HEK293 (cell line): ENCODE measurements around the gene UNK.

Experiments
- CTCF ChIA-PET: fragments of 350-600 bp; formaldehyde crosslinking; extraction: SDS; loops from one replicate; lab custom pipeline; 2021; ENCODE audit warnings: antibody characterized with exemption; lab: Yijun Ruan, JAX
- POLR2A ChIA-PET: fragments of 300-600 bp; formaldehyde crosslinking; extraction: SDS; loops from one replicate; lab custom pipeline; 2020; ENCODE audit warnings: antibody characterized with exemption, inconsistent platforms; lab: Yijun Ruan, JAX
- H3K27ac ChIP-seq: fragments of 200-500 bp; sonication (Bioruptor generic); 2 replicates; pipeline ENCODE4 v1.5.1; 2014; ENCODE audit warnings: low read depth, low read length, control low read depth, inconsistent platforms; ENCODE audit errors: extremely low read depth
- H3K36me3 ChIP-seq, 2 experiments: fragments of 200-500 bp in 1 of 2; sonication (Bioruptor generic) in 1 of 2; 1 replicate in 1 of 2; 2 replicates in 1 of 2; pipeline ENCODE4 v1.5.1; 2014 to 2017; ENCODE audit warnings: inconsistent platforms in 2 of 2, low read length in 2 of 2; ENCODE audit not compliant: control insufficient read depth in 2 of 2, insufficient read depth in 1 of 2
- H3K4me1 ChIP-seq: fragments of 200-500 bp; sonication (Bioruptor generic); 2 replicates; pipeline ENCODE4 v1.5.1; 2014; ENCODE audit warnings: mild to moderate bottlenecking, low read length, inconsistent platforms; ENCODE audit not compliant: control insufficient read depth, insufficient read depth
- H3K4me3 ChIP-seq: 2 replicates; pipeline ENCODE4 v1.5.1; 2011; ENCODE audit warnings: low read depth, mild to moderate bottlenecking, control low read depth, low read length, moderate library complexity
- H3K9me3 ChIP-seq: fragments of 200-500 bp; sonication (Bioruptor generic); 2 replicates; pipeline ENCODE4 v1.5.1; 2014; ENCODE audit warnings: low read depth, low read length, inconsistent platforms; ENCODE audit not compliant: control insufficient read depth, insufficient read depth
- ATF2 ChIP-seq: fragments of 450-650 bp; formaldehyde crosslinking; IDR thresholded peaks from 2 replicates; pipeline ENCODE4 v1.5.1; 2016; ENCODE audit warnings: missing biosample characterization, missing genetic modification characterization, low read depth
- HOXC10 ChIP-seq: sonication (generic); formaldehyde crosslinking; IDR thresholded peaks from 2 replicates; pipeline ENCODE4 v1.8.1; 2023; ENCODE audit warnings: mild to moderate bottlenecking, missing genetic modification reagents
- IKZF3 ChIP-seq: fragments of 450-650 bp; IDR thresholded peaks from 2 replicates; pipeline ENCODE4 v1.5.0; 2018; ENCODE audit warnings: missing biosample characterization, mild to moderate bottlenecking, missing genetic modification characterization, moderate library complexity
- KLF16 ChIP-seq: fragments of 450-650 bp; formaldehyde crosslinking; IDR thresholded peaks from 2 replicates; pipeline ENCODE4 v1.5.1; 2017; ENCODE audit warnings: missing biosample characterization, missing genetic modification characterization
- KLF9 ChIP-seq: fragments of 450-650 bp; formaldehyde crosslinking; IDR thresholded peaks from 2 replicates; pipeline ENCODE4 v1.5.1; 2016; ENCODE audit warnings: missing biosample characterization, missing genetic modification characterization, low read depth
- PRDM6 ChIP-seq: fragments of 450-650 bp; formaldehyde crosslinking; IDR thresholded peaks from 2 replicates; pipeline ENCODE4 v1.5.1; 2017; ENCODE audit warnings: missing biosample characterization, missing genetic modification characterization
- ZBTB26 ChIP-seq: fragments of 450-650 bp; formaldehyde crosslinking; optimal IDR thresholded peaks from 2 replicates; pipeline ENCODE3; 2016; ENCODE audit warnings: missing biosample characterization, mild to moderate bottlenecking, missing genetic modification characterization
- ZNF146 ChIP-seq: fragments of 450-650 bp; formaldehyde crosslinking; IDR thresholded peaks from 2 replicates; pipeline ENCODE4 v1.5.1; 2016; ENCODE audit warnings: missing biosample characterization, missing genetic modification characterization
- ZNF175 ChIP-seq: fragments of 450-650 bp; formaldehyde crosslinking; IDR thresholded peaks from 2 replicates; pipeline ENCODE4 v1.5.1; 2016; ENCODE audit warnings: missing biosample characterization, missing genetic modification characterization
- ZNF18 ChIP-seq: fragments of 450-650 bp; formaldehyde crosslinking; IDR thresholded peaks from 2 replicates; pipeline ENCODE4 v1.5.1; 2016; ENCODE audit warnings: missing biosample characterization, missing genetic modification characterization
- ZNF266 ChIP-seq: fragments of 450-650 bp; formaldehyde crosslinking; IDR thresholded peaks from 2 replicates; pipeline ENCODE4 v1.5.1; 2016; ENCODE audit warnings: missing biosample characterization, missing genetic modification characterization, low read depth
- ZNF530 ChIP-seq: fragments of 450-650 bp; formaldehyde crosslinking; IDR thresholded peaks from 2 replicates; pipeline ENCODE4 v1.5.1; 2016; ENCODE audit warnings: low read depth, missing biosample characterization, missing genetic modification characterization
- ZNF626 ChIP-seq: fragments of 450-650 bp; sonication (Bioruptor Pico); formaldehyde crosslinking; IDR thresholded peaks from 2 replicates; pipeline ENCODE4 v1.5.1; 2018; ENCODE audit warnings: missing biosample characterization, missing genetic modification characterization, inconsistent platforms
- ZNF664 ChIP-seq: fragments of 450-650 bp; formaldehyde crosslinking; IDR thresholded peaks from 2 replicates; pipeline ENCODE4 v1.5.1; 2016; ENCODE audit warnings: missing biosample characterization, missing genetic modification characterization
- ZSCAN4 ChIP-seq: fragments of 450-650 bp; formaldehyde crosslinking; IDR thresholded peaks from 2 replicates; pipeline ENCODE4 v1.5.1; 2017; ENCODE audit warnings: missing biosample characterization, missing genetic modification characterization
- ZXDB ChIP-seq: fragments of 450-650 bp; formaldehyde crosslinking; IDR thresholded peaks from 2 replicates; pipeline ENCODE4 v1.5.1; 2016; ENCODE audit warnings: missing biosample characterization, missing genetic modification characterization
- TF ChIP-seq, protein P1 (sequence below): fragments of 450-650 bp; formaldehyde crosslinking; IDR thresholded peaks from 2 replicates; pipeline ENCODE4; 2016; ENCODE audit warnings: missing biosample characterization, missing genetic modification characterization
- TF ChIP-seq, protein P2 (sequence below): fragments of 450-650 bp; formaldehyde crosslinking; IDR thresholded peaks from 2 replicates; pipeline ENCODE4 v1.5.1; 2017; ENCODE audit warnings: missing biosample characterization, missing genetic modification characterization

The UNK gene

DNA sequence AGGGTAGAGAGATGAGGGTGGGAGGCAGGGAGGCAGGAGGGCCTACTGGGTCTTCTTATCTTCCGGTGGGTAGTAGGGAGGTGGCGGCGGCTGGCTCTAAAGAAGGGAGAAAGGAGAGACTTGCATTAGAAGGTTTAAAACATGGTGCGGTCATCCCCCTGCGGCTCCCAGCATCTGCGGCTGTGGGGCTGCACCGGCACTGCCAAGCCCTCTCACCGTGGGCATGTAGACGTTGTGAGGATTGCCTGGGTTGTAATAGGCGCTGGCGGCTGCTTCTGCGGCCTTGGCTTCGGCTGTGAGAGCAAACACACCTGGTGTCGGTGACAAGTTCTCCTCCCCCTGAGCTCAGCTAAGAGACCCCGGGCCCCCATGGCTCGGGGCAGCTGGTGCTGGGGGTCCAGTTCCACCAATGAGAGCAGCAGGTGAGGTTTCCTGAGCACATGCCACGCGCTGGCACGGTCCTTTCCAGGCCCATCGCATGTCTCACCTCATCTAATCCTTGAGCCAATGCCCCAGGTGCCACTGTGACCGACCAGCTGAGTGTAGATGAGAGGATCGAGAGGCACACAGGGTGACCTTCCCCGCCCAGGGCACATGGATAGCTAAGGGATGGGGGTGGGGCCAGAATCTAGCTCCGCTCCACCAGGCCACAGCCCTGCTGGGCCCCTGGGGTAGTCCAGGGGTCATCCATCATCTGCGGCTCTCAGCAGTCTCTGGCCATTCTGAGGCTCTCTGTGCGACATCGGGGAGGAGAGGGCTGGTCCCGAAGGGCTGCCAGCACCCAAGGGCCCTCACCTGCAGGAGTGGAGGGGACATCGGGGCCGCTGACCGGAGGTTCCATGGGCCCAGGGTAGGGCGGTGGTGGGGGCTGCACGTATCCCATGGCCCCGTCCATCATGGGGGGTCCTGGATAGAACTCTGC is 62.3 kb downstream of the UNK start:
- Histone ChIP-seq H3K36me3 (peaks cover 7 to 58% of the 10 kb centered on the region in 2 experiments), H3K9me3 (no peaks in the 10 kb centered on the region), H3K4me1 (no peaks in the 10 kb centered on the region; the same call in 1 of the 2 replicates), H3K4me3 (no peak overlapping the region), H3K27ac (no peak overlapping the region)
- ChIA-PET CTCF (interaction anchor here (0.5 to 5.5 kb wide), 14 partner anchors 8 to 213 kb away, joined by 3 to 40 read pairs (median 7); partner anchors contain the start of genes TRIM47, UNK and WBP2), POLR2A (interaction anchor here (0.9 to 3.2 kb wide), 5 partner anchors 8 to 67 kb away, joined by 3 to 28 read pairs (median 5); partner anchors contain the start of gene WBP2)
- TF ChIP-seq KLF9 (tag by site-specific recombination) (no peak), ZNF626 (tag by site-specific recombination) (no peak), IKZF3 (tag by site-specific recombination) (no peak), ZNF266 (no peak), HOXC10 (CRISPR knock-in tag) (no peak), ZSCAN4 (no peak), KLF16 (tag by site-specific recombination) (no peak), ZNF530 (tag by site-specific recombination) (no peak), ZBTB26 (tag by site-specific recombination) (no peak), ZNF146 (no peak)
- TF ChIP-seq, protein P1, sequence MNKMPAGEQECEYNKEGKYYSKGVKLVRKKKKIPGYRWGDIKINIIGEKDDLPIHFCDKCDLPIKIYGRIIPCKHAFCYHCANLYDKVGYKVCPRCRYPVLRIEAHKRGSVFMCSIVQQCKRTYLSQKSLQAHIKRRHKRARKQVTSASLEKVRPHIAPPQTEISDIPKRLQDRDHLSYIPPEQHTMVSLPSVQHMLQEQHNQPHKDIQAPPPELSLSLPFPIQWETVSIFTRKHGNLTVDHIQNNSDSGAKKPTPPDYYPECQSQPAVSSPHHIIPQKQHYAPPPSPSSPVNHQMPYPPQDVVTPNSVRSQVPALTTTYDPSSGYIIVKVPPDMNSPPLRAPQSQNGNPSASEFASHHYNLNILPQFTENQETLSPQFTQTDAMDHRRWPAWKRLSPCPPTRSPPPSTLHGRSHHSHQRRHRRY (tag by site-specific recombination): no peak
- TF ChIP-seq, protein P2, sequence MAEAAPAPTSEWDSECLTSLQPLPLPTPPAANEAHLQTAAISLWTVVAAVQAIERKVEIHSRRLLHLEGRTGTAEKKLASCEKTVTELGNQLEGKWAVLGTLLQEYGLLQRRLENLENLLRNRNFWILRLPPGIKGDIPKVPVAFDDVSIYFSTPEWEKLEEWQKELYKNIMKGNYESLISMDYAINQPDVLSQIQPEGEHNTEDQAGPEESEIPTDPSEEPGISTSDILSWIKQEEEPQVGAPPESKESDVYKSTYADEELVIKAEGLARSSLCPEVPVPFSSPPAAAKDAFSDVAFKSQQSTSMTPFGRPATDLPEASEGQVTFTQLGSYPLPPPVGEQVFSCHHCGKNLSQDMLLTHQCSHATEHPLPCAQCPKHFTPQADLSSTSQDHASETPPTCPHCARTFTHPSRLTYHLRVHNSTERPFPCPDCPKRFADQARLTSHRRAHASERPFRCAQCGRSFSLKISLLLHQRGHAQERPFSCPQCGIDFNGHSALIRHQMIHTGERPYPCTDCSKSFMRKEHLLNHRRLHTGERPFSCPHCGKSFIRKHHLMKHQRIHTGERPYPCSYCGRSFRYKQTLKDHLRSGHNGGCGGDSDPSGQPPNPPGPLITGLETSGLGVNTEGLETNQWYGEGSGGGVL (tag by site-specific recombination): no peak

DNA sequence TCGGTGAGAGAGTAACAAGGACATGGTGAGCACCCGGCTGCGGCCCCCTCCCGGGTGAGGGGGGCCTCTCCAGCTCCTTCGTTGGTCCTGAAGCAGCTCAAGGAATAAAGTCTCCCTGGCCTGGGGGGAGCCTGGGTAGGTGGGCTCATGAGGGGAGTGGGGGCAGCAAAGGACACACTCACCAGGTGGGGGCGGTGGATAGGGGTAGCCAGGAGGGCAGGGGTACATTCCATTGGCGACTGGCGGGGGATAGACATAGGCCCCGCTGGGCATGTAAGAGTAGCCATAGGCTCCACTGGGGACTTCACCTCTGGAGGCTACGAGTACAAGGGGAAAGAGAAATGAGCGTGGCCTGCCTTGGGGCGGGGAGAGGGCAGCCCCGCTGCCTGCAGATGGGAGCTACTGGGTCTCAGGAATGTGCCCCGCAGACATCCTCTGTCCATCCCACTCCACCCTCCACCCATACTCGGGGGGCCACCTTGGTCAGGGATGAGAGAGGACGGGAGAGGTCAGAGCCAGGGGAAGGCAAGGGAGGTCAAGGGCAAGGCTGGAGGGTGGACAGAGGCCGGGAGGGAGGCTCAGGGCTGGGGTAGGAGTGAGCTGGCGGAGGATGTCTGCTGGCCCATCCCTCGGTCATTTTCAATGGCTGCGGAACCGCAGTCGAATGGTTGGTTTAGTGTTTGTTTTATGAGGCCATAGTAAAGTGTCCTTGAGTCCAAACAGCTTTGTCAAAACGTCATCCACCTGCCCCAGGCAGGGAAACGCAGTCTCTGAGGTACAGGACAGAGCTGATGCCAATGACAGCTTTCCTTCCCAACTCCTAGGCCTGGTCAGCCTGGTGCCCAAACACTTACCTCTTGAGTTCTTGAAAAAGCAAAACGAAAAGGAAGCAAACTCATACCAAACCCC is 63.3 kb downstream of the UNK start:
- CTCF ChIA-PET: interaction anchor here (0.6 to 5.5 kb wide), 25 partner anchors 10 to 630 kb away, joined by 3 to 40 read pairs (median 4); partner anchors contain the start of genes ACOX1, GALK1, TEN1 and TRIM47
- Histone ChIP-seq H3K27ac (no peak overlapping the region), H3K9me3 (no peaks in the 10 kb centered on the region), H3K4me3 (no peak overlapping the region), H3K36me3 (peaks cover 7 to 58% of the 10 kb centered on the region in 2 experiments), H3K4me1 (no peaks in the 10 kb centered on the region; the same call in 1 of the 2 replicates)
- POLR2A ChIA-PET: interaction anchor here (1.3 to 3.2 kb wide), 2 partner anchors 7 to 68 kb away, joined by 6 to 28 read pairs; partner anchors contain the start of gene WBP2
- TF ChIP-seq ZXDB (no peak), ATF2 (no peak), PRDM6 (tag by site-specific recombination) (no peak), ZNF146 (no peak), ZNF18 (tag by site-specific recombination) (no peak), ZNF175 (tag by site-specific recombination) (no peak), ZNF664 (no peak)
